Hepatocyte (in vitro differentiated cells): ENCODE results near the gene EXOC2.

Experiments used
- EZH2 ChIP-seq: fragments of 200-600 bp; sonication (generic); IDR thresholded peaks from 2 replicates; pipeline ENCODE4 v1.6.1; 2016; ENCODE audit warnings: antibody characterized with exemption, mild to moderate bottlenecking, borderline replicate concordance
- EZH2phosphoT487 ChIP-seq: fragments of 200-600 bp; sonication (generic); IDR thresholded peaks from one replicate; pipeline ENCODE4 v1.6.1; 2018; ENCODE audit warnings: antibody characterized with exemption, mild to moderate bottlenecking, low read depth, moderate library complexity; ENCODE audit not compliant: unreplicated experiment, severe bottlenecking
- TF ChIP-seq, protein P1 (sequence below): fragments of 200-600 bp; sonication (generic); IDR thresholded peaks from 2 replicates; pipeline ENCODE4 v1.5.1; 2016; ENCODE audit warnings: antibody characterized with exemption, mild to moderate bottlenecking; ENCODE audit not compliant: poor library complexity

DNA sequence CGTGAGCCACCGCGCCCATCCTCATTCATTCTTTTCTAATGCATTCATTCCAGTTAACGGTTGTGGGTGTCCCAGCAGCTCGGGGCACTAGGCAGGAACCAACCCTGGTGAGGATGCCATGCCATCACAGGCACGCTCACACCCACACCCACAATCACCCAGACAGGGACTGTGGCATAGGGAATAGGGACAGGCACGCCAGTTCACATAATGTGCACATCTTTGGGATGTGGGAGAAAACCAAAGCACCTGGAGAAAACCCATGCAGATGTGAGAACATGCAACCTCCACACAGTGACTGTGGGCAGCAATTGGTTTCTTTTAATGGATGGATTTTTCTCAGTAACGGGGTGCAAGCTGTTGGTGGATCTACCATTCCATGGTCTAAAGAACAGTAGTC is 237.1 kb downstream of the EXOC2 start:
- TF ChIP-seq, protein P1, sequence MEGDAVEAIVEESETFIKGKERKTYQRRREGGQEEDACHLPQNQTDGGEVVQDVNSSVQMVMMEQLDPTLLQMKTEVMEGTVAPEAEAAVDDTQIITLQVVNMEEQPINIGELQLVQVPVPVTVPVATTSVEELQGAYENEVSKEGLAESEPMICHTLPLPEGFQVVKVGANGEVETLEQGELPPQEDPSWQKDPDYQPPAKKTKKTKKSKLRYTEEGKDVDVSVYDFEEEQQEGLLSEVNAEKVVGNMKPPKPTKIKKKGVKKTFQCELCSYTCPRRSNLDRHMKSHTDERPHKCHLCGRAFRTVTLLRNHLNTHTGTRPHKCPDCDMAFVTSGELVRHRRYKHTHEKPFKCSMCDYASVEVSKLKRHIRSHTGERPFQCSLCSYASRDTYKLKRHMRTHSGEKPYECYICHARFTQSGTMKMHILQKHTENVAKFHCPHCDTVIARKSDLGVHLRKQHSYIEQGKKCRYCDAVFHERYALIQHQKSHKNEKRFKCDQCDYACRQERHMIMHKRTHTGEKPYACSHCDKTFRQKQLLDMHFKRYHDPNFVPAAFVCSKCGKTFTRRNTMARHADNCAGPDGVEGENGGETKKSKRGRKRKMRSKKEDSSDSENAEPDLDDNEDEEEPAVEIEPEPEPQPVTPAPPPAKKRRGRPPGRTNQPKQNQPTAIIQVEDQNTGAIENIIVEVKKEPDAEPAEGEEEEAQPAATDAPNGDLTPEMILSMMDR: no peak
- TF ChIP-seq EZH2 (no peak), EZH2phosphoT487 (no peak)
